HG03565 (cell line): ENCODE data around the gene NDEL1.

ENCODE experiments used
- ATAC-seq: cut with Tn5 transposase; IDR thresholded peaks from one replicate; pipeline ENCODE4 v1.9.1; 2021; ENCODE audit warnings: mild to moderate bottlenecking, moderate library complexity; ENCODE audit not compliant: unreplicated experiment

The NDEL1 gene

DNA sequence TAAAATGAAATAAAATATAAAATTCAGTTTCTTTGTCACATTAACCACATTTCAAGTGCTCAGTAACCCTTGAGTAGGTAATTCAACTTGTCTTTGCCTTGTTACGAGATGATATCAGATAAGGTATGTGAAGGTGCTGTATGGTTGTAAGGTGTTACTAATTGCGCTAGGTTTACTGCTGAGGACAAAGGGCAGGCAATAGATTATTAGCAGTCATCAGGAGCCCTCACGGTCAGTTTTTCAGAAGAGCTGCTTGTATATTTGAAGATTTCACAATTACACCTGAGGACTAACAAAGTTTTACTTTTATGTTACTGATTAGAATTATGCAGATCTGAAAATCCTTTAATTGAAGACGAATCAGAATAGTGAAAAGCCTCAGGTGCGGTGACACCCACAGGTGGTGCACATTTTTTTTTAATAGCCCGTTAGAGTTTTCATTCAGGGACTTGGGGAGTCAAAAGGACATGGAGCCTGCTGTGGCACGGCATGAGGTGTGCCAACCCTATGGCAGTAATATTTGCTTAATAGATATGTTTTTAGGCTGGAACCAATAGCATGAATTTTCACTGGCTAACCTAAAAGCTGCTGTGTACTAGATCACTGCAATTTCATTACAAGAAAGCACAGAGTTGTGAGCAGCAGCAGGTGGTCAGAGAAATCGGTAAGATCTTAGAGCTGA, 16.4 kb downstream of the NDEL1 start:
- no peak for ATAC-seq

GRCh38 chr17:8453326-8453725, 17.6 kb downstream of the NDEL1 start:
- no peak for ATAC-seq

DNA sequence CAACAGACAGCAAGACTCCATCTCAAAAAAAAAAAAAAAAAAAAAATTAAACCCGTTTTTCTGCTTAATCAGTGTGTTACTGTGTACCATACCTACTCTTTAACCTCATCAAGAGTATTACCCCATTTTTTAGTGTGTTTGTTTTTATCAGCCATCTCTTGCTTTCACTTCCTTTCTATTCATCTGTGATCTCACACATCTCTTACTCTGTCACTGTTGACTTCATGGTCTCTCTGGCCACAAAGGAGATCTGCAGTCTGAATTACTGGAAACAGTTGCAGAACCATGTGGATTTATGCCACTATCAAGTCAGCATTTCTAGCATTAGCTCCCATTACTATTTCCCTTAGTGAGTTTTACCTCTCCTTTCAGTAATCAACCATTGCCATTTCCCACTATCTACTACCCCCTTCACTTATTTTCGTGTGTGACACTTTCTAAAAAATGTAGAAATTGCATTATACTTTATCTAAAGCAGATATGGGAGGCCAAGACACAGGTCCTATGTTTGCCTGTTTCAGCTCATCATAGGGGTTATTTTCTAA, 20.1 kb downstream of the NDEL1 start:
- no peak for ATAC-seq

DNA sequence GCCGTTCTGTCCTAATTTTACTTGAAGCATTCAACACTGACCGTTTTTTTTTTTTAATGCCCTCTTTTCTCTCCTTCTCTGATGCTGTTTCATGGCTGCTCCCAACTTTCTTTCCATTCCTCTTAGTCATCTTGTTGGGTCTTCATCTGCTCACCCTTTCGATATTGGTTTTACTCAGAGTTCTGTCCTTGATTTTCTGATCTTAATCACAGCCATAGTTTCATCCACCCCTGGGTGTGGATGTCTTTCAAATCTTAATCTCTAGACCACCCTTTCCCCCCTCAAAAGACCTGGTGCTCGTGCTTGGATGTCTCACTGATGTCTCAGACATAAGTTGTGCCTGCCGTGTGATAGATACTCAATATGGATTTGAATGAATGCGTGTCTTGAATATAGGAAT, 22.4 kb downstream of the NDEL1 start:
- ATAC-seq = no peak

DNA sequence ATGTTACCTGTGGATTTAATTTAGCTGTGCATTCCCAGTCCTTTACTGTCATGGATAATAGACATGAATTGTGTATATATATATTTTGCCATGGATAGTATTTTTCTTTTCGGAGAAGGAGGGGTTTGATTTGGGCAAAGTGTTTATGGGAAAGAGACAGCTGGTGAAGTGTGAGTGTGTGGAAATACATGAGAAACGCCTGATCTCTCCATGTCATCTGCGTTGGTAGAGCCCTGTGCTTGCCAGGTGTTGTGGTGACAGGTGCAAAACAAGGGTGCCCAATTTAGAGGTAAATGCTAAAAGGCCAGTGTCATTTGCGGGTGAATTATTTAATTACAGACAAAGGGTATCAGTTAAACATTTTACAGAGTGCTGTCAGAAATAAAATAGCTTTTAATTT, 23.4 kb downstream of the NDEL1 start:
- ATAC-seq = no peak

DNA sequence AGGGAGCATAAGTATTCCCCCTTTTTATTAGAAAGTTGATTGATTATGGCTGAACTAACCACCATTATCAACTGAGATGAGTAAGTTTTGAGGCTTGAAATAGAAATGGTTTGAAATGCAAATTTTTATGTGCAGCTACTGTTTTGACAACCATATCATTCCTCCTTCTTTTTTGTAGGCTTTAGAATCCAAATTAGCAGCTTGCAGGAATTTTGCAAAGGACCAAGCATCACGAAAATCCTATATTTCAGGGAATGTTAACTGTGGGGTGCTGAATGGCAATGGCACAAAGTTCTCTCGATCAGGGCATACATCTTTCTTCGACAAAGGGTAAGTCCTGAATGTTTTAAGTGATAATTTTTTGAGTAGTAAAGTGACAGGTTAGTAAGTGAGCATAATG, 24.1 kb downstream of the NDEL1 start:
- no peak for ATAC-seq

- no peak for ATAC-seq
Measured at GRCh38 chr17:8462564-8462963, 26.9 kb downstream of the NDEL1 start.

DNA sequence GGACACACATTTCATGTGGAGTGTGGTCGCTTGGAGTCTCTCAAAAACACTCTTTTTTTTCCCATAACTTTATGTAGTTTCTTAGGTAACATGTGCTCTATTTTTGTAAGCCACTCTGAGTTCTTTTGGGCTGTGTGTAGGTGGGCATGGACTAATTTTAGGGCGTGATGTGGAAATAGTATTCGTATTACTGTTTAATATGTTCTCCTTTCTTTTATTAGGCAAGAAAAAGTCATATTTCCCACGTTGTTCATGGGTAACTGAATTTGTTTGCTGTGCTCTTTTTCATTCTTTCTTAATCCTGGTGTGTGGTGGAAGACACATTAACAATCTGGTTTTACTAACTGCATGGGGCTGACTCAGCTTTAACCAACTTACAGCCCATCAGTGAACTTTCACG, 27.4 kb downstream of the NDEL1 start:
- ATAC-seq = no peak

- ATAC-seq = no peak
Measured at GRCh38 chr17:8464941-8465340, 29.3 kb downstream of the NDEL1 start.

DNA sequence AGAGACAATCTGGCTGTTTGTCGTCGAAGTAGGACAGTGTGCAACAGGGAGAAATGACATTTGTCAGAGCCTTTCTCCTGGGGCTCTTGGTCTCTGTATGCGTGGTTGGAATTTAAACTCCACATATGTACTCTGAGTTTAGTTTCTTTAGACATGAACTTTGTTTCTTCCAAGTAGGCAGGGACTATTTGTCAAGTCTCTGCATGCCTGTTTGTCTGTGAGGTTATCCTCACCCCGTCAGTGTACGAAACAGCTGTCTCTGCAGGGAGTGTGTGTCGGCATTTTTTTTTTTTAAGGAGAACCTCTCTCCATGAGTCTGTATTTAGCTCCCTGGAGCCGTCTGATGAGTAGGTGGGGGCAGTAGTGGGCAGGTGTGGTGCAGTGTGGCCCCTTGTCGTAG, 29.7 kb downstream of the NDEL1 start:
- ATAC-seq = no peak

GRCh38 chr17:8465759-8466158, 30.1 kb downstream of the NDEL1 start:
- ATAC-seq = no peak

GRCh38 chr17:8466456-8466855, 30.8 kb downstream of the NDEL1 start:
- no peak for ATAC-seq

GRCh38 chr17:8466873-8467272, 31.2 kb downstream of the NDEL1 start:
- no peak for ATAC-seq

GRCh38 chr17:8467527-8467926, 31.8 kb downstream of the NDEL1 start:
- no peak for ATAC-seq

- no peak for ATAC-seq
Measured at GRCh38 chr17:8468127-8468526, 32.4 kb downstream of the NDEL1 start.

DNA sequence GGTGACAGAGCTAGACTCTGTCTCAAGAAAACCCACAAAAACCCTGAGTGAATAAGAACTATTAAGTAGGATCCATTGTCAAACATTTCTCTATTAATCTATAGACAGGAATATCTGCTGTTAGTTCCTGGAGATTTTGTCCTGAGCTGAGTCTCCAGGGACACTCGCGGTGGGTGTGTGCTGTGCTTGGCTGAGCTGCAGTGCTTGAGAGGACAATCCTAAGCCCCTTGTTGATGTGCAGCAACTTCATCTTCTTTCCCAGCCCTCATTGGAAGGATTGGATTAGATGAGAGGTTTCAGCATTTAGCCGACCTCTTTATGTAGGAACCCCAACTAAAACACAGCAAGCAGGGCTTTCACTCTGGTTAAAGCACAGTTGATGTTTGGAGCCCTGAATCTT, 33.3 kb downstream of the NDEL1 start:
- ATAC-seq = no peak

- no peak for ATAC-seq
Measured at GRCh38 chr17:8469964-8470363, 34.3 kb downstream of the NDEL1 start.

DNA sequence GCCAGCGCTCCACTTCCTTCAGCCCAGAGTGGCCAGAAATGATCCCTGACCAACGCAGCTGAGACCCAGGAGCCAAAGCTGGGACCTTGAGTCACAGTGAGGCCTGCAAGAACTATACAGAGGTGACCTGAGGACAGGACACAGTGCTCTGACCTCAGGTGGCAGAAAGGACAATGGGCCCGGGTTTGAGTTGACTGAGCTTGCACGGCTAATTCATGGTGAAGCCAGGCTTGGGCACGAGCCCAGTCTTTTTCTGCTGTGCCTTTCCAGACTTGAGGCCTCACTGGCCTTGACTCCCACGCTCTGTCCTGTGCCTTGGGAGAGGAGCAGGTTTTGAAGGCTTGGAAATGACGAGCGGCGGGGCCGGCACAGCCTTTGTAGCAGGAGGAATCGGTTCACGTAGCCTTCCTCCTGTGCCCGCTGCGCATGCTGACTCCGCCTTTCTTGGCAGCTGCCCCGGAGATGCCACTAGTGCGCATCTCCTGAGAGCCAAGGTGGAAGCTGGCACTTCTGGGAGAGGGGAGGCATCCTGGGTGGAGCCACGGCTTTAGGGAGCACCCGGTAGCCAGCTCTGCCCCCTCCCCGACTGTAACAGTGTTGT, 34.9 kb downstream of the NDEL1 start:
- ATAC-seq = no peak

GRCh38 chr17:8472663-8473062, 37.0 kb downstream of the NDEL1 start:
- no peak for ATAC-seq

DNA sequence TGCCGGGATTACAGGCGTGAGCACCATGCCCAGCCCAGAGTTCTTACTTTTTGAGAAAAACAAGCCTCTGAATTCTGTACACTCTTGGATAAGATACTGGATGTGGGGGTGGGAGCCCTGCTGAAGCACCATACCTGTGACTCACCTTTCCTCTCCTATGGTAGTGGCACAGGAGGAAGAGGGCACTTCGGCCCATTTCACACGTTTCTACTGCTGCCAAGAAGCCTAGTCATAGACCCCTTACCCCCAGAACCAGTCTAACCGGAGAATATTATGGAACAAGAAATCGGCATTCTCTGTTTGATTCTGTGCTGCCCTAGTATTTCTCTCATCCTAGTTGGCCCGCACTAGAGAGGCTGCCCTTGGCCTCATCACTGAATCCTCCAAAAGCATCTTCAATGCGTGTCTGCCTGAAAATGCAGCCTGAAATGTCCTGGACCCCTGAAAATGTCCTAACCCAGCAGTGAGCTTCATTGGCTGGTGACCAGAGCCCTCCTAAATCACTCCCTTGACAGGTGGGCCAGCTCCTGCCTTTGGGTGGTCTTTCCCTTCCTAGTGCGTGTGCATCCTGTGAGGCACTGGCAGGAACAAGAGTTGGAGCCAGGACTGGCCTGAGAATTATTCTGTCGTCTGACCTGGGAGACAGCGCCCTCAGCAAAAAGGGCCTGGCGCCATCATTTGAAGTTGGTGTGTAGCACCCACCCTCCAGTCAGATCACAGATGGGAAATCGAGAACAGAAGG, 37.9 kb downstream of the NDEL1 start:
- ATAC-seq = no peak

DNA sequence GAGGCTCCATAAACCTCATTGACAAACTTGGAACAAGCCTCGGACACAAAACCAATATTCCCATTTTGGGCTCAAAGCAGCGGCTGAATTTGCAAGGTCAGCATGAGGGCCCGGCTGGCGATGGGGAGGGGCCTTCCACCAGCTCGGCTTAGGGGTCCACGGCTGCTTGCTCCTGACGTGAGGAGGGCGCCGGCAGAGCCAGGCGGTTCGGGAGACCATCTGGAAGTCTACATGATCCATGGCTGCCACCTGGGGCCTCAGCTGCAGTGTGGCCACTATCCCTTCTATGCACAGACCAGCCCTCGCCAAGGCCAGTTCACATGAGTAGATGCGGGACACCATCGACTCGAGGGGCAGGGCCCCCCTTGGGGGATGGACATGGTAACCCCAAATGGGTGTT, 39.1 kb downstream of the NDEL1 start:
- no peak for ATAC-seq

DNA sequence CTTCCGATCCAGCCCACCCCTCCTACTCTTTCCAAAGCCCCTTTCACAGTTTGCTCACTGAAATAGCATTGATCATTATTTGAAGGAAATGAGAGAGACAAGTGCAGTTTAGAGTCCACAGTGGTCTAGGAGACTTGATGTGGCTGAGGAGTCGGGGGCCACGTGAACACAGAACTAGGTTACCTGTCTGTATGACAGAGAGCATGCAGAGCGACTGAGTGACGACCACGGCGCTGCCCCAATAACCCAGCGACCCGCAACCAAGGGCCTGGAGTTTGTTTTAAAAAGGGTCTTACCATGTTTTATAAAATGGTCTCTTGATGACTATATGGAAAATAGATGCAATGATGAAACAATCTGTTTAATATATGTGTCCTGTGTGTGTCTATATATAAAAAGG, 39.5 kb downstream of the NDEL1 start:
- ATAC-seq = no peak
